GM12874 (cell line): ENCODE data around the gene PIM2.

Source experiments
- TF ChIP-seq, protein P1 (sequence below): IDR thresholded peaks from 2 replicates; pipeline ENCODE4 v1.5.1; 2011; ENCODE audit warnings: low read depth, mild to moderate bottlenecking, control low read depth, low read length, moderate library complexity; ENCODE audit not compliant: insufficient read depth

PIM2 gene

GRCh38 chrX:48939524-48940228 is 20.9 kb upstream of the PIM2 start:
- TF ChIP-seq, protein P1, sequence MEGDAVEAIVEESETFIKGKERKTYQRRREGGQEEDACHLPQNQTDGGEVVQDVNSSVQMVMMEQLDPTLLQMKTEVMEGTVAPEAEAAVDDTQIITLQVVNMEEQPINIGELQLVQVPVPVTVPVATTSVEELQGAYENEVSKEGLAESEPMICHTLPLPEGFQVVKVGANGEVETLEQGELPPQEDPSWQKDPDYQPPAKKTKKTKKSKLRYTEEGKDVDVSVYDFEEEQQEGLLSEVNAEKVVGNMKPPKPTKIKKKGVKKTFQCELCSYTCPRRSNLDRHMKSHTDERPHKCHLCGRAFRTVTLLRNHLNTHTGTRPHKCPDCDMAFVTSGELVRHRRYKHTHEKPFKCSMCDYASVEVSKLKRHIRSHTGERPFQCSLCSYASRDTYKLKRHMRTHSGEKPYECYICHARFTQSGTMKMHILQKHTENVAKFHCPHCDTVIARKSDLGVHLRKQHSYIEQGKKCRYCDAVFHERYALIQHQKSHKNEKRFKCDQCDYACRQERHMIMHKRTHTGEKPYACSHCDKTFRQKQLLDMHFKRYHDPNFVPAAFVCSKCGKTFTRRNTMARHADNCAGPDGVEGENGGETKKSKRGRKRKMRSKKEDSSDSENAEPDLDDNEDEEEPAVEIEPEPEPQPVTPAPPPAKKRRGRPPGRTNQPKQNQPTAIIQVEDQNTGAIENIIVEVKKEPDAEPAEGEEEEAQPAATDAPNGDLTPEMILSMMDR: no peak

DNA sequence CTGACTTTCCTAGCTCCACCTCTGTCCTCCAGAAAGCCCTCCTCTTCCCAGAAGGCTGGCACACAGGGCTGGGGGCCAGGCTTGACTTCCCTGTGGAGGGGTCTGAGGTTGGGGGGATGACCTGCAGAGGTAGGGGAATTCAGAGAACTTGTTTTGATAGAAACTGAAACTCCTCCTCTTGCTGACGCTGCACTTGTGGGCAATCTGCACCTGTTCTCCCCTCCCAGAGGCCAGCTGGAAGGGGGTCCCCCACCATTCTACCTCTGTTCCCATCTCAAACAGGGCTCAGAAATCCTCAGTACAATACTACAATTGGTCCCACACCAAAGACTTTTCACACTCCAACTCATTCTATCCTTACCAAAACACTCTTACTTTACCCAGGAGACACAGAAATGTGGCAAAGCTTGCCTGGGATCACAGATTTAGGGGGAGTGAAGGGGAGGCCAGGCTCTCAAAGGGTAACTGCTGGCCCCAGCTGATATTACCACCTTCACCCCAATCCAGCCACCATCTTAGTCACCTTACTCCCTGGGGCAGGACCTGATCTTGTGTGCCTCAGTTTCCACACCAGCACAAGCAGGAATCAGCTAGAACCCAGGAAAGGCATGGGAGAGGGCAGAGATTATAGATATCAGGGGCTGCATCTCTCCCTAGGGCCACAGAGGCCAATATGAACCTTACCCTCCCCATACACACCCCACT is 20.0 kb upstream of the PIM2 start:
- TF ChIP-seq, protein P1: no peak

DNA sequence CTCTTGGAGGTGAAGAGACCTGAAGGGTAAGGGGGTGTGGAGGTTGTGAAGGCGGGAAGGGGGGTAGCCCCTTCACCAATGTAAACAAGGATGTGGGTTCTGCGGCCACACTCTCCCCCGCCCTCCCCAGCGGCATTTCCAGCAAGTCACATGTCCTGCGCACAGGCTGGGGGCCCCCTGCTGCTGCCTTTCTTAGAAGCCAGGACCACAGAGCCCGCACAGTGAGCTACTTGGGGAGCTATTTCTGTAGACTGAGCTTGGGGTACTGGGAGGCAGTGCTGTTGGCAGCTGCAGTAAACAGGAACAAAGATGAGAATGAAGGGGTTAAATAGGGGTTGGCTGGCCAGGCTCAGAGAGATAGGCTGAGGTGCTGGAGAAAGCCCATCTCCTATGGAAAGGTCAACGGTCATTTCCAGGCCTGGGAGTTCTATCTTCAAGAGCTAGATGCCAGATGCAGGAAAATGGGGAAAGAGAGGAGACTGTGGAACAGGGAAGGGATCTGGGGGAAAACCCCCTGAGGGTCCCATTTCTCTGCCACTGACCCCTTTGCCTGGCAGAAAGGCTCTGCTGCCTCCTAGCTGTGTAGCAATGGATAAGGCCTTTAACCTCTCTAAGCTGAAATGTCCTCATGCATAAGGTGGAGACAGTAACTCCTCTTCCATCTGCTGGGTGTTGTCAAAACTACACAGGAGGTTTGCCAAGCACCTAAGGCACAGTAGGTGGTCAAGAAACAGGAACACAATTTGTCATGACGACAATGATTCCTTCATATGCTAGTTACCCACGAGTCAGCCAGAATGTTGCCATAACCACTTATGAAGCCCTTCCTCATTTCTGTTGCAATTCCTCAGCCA is 18.5 kb upstream of the PIM2 start:
- TF ChIP-seq, protein P1: peak; percentile 15; the same call in 1 of the 2 replicates

DNA sequence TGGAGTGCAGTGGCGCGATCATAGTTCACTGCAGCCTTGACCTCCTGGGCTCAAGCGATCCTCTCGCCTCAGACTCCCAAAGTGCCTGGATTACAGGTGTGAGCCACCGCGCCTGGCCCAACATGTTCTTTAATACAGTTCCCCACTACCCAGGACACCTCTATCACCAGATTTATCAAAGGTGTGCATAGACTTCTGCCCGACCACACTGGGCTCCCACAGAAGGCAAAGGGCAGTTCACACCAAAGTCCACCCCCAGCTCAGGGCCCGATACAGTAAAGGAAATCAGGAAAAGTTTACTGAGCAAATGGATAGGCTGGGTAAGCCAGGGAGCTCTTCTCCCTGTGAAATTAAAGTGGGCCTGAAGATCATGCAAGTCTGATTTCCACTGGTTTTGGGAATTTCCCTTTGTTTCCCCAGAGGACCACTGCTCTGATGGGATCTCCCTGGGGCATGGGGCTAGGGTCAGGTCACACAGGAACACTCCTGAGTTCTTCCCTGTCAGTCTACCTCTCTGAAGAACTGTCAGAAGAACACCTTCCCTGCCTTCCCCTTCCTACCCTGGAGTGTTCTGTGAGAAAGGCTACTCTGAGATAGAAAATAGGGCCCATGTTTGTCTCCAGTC is 17.7 kb upstream of the PIM2 start:
- TF ChIP-seq, protein P1: no peak

DNA sequence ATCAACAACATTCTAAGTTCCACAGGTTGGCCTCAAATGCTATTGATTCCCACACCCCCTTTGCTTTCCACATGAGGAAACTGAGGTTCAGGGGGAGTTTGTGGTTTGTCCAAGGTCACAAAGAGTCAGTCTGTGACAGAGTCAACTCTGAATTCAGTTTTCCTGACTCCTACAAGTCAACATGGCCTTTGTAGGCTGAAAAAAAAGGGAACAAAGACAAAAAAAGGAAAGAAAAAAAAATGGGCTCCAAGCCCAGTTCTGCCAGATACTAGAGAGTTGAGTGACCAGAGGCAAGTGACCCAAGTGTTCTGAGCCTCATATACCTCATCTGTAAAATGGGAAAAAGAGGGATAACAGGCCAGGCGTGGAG is 16.5 kb upstream of the PIM2 start:
- TF ChIP-seq, protein P1: no peak

DNA sequence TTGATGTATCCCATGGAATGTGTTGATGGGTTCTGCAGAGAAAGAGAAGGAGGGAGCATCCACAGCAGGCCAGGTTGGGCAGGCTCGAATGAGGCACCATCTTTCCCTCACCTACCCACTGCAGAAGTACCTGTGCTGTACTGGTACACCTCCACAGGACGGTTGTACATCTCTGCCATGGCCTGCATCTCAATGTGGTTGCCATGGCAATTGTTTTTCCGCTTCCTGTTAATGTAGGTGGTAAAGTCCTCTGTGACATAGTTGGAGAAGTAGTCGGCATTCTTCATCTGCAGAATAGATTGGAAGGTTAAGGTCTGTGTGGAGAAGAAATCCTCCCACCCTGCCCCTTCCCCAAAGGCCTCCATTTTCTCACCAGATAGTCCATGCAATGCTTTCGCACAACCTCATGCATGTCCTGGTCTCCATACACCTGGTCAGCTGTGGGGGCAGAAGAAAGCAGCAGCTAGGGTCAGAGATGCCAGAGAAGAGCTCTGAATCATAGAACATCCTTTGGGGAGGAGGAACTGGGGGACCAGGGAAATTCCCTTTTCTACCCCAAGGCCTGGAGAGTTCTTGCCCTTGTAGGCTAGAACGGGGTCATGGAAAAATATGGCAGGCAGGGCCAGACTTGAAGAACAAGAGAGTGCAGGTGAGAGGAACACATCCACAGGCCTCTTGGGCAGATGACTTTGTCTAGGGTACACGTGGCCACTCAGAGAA is 15.9 kb upstream of the PIM2 start:
- TF ChIP-seq, protein P1: no peak
